ENCODE measurements around the gene GLIS1.

DNA sequence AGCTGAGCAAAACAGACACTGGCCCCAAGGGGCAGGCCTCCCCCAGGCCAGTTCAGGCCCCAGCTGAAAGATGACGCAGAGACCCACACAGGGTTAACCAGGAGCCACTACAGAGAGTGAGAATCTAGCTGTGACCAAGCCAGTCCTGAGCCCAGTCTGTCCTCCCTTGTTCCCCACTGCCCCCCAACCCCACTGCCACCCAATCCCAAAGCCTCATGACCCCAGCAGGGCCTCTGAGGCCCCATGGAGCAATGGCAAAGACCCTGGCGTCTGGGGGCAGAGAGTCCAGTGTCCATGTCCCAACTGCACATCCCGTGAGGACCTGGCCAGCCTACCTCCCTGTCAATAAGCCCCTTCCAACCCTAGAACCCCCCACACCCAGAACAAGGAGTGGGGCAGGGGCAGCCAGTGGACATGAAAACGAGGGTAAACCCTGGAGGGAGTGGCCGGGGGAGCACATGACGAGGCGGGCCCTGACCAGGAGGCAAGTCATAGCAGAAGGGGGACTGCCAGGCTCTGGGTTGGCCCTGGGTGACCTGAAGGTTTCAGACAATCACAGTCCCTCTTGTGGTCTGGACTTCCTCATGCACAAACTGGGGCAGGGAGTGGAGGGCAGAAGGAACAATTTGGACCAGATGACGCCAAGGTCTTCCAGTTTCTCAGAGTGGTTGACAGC, 100.5 kb downstream of the GLIS1 start:
- TF ChIP-seq CTCF (IDR thresholded peaks at IDR 0.05; ENCODE audit: poor library complexity, severe bottlenecking): no peak
- TF ChIP-seq POLR2AphosphoS5 (IDR thresholded peaks at IDR 0.05): no peak
- no peak for TF ChIP-seq EZH2 (IDR thresholded peaks at IDR 0.05; ENCODE audit: borderline replicate concordance, insufficient read depth, low read length, poor library complexity, severe bottlenecking)
- TF ChIP-seq EP300 (conservative IDR thresholded peaks at IDR 0.05; ENCODE audit: poor library complexity, severe bottlenecking): no peak
- TF ChIP-seq RAD21 (conservative IDR thresholded peaks at IDR 0.05): no peak
- TF ChIP-seq, protein P1, sequence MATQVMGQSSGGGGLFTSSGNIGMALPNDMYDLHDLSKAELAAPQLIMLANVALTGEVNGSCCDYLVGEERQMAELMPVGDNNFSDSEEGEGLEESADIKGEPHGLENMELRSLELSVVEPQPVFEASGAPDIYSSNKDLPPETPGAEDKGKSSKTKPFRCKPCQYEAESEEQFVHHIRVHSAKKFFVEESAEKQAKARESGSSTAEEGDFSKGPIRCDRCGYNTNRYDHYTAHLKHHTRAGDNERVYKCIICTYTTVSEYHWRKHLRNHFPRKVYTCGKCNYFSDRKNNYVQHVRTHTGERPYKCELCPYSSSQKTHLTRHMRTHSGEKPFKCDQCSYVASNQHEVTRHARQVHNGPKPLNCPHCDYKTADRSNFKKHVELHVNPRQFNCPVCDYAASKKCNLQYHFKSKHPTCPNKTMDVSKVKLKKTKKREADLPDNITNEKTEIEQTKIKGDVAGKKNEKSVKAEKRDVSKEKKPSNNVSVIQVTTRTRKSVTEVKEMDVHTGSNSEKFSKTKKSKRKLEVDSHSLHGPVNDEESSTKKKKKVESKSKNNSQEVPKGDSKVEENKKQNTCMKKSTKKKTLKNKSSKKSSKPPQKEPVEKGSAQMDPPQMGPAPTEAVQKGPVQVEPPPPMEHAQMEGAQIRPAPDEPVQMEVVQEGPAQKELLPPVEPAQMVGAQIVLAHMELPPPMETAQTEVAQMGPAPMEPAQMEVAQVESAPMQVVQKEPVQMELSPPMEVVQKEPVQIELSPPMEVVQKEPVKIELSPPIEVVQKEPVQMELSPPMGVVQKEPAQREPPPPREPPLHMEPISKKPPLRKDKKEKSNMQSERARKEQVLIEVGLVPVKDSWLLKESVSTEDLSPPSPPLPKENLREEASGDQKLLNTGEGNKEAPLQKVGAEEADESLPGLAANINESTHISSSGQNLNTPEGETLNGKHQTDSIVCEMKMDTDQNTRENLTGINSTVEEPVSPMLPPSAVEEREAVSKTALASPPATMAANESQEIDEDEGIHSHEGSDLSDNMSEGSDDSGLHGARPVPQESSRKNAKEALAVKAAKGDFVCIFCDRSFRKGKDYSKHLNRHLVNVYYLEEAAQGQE (IDR thresholded peaks at IDR 0.05; ENCODE audit: borderline replicate concordance): no peak
- no peak for TF ChIP-seq MXI1 (conservative IDR thresholded peaks at IDR 0.05; ENCODE audit: poor library complexity, severe bottlenecking)
- TF ChIP-seq TAF1 (IDR thresholded peaks at IDR 0.05; ENCODE audit: low read depth): no peak
- no peak for TF ChIP-seq SMC3 (conservative IDR thresholded peaks at IDR 0.05; ENCODE audit: poor library complexity)

Measured in neural cell (in vitro differentiated cells).